ENCODE measurements around the gene NR6A1.

- TF ChIP-seq GLI4 (tag by site-specific recombination; IDR thresholded peaks at IDR 0.05) (no peak), CTCF (tag by site-specific recombination; IDR thresholded peaks at IDR 0.05) (no peak), ZBTB7A (tag by site-specific recombination; IDR thresholded peaks at IDR 0.05; ENCODE audit: low read depth) (no peak), ZNF335 (tag by site-specific recombination; conservative IDR thresholded peaks at IDR 0.05) (no peak), MZF1 (tag by site-specific recombination; IDR thresholded peaks at IDR 0.05; ENCODE audit: borderline replicate concordance) (no peak), ZNF704 (tag by site-specific recombination; IDR thresholded peaks at IDR 0.05) (no peak), ZNF561 (tag by site-specific recombination; IDR thresholded peaks at IDR 0.05; ENCODE audit: borderline replicate concordance) (no peak), ZNF394 (tag by site-specific recombination; IDR thresholded peaks at IDR 0.05; ENCODE audit: borderline replicate concordance) (no peak), PRDM1 (tag by site-specific recombination; IDR thresholded peaks at IDR 0.05) (no peak), ZNF121 (tag by site-specific recombination; IDR thresholded peaks at IDR 0.05) (no peak)
Measured at GRCh38 chr9:124615100-124615742, 155.9 kb downstream of the NR6A1 start.

Data from HEK293 (cell line).